AG08395 (cell line): Measurements from ENCODE around the gene PDE4DIP.
"Not testable (repeated sequence)": the region's sequence is repeated elsewhere in the genome, so short reads cannot be mapped to it uniquely, and the experiment has no call there.

Source experiments
- DNase-seq: peaks from one replicate; pipeline ENCODE4 v3.0.0; 2012; ENCODE audit warnings: mixed read lengths, low spot score

The PDE4DIP gene

DNA sequence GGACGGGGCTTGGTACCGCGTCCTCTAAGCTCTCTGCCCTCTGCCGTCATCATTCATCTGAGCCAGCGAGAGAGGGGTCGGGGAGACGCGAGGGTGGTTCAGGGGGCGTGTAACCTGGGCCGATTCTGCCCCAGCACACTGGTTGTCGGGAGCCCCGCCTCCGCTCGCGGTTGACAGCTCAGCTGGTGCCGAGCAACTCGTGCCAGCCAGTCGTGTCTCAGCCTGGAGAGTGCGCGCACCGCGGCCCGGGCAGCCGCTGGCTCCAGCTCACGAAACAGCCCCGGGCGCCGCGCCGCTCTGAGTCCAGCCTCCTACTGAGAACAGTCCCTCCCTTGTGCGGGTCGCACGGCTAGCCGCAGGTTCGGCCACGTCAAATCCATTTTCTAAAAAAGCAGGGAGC lies at the start of gene PDE4DIP:
TSS of gene PDE4DIP (plus strand) at position 209 of the 400 bp plus-strand sequence. CDS start 347 bp downstream, outside the sequence.
- not testable (repeated sequence) for DNase-seq

DNA sequence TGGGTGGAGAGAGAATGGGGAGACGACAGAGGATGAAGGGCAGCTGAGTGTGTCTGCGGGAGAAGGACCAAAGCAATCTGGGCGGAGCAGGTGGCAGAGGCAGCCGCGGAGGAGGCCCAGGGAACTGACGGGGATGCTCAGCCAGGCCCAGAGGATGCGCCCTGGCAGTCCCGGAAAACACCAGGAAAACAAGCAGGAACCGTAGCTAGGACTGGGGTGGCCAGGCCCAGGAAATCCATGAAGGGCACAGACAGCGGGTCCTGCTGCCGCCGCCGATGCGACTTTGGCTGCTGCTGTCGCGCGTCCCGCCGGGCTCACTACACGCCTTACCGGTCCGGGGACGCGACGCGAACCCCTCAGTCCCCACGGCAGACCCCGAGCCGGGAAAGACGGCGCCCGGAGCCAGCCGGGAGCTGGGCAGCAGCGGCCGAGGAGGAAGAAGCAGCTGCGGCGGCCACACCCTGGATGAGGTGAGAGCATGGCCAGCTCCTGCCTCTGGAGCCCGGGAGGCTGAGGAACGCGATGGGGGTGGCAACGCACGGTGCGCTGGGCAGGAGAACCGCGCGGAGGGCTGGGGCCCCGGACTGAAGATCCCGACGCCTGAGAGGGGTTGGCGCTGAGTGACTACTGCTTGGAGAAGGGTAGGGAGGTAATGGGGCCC lies 35.8 kb upstream of the PDE4DIP start:
- not testable (repeated sequence) for DNase-seq

DNA sequence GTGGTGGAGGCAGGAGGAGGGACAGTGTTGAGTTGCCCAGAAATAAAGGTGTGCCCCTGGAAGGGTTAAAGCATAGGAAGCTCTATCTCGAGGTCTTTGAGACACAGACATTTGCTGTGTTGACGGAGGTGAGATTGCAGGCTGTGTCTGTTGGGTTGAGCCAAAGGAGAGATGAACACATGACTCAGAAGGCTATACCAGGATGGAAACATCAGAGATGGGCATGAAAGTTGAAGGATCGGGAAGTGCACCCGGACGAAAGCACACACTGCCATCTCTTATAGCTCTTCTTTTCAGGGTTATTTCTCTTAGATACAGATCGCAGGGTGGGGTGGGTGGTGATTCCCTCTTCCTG lies 35.3 kb upstream of the PDE4DIP start:
- not testable (repeated sequence) for DNase-seq

DNA sequence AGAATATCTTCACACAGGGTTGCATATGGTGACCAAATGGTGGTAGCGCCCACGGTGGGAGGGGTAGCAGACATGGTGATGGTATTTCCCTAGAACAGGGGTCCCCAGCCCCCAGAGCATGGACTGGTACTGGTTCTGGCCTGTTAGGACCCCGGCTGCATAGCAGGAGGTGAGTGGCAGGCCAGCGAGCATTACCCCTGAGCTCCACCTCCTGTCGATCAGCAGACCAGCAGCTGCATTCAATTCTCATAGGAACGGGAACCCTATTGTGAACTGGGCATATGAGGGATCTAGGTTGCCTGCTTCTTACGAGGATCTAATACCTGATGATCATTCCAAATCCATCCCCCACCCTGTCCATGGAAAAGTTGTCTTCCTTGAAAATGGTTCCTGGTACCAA lies 22.0 kb upstream of the PDE4DIP start:
- DNase-seq, result not testable (repeated sequence)

DNA sequence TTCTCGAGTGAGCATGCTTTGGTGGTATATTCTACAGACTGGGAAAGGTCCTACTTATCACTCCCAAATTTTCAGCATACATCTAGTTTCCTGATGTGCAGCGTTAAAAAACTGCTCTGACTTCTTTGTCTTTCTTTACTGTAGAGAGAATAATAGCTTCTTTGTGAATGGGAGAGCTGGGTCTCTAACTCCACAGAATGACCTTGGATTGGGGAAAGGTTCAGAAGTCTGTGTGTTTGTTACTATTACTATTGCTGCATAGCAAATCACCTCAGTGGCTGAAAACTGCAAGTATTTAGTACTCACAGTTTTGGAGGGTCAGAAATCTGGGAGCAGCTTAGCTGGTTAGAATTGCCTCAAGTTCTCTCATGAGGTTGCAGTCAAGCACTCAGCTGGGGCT lies 20.4 kb upstream of the PDE4DIP start:
- DNase-seq, result not testable (repeated sequence)

DNA sequence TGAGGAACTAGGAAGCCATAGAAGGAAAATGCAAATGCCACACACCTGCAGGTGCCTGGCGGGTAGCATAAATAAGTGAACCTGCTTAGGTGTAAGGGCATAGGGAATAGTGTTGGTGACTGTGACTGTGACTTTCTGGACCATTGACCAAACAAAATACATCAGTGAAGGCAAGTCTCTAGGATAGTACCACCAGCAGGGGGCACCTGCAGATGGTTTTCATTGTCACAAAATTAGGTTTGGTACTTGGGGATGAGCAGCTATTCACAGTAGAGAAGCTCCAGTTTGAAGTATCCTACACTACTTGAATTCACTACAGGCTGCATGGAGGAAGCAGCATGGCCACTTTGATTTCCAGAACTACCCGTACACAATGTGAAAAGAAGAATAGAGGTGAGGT lies 19.2 kb upstream of the PDE4DIP start:
- not testable (repeated sequence) for DNase-seq

DNA sequence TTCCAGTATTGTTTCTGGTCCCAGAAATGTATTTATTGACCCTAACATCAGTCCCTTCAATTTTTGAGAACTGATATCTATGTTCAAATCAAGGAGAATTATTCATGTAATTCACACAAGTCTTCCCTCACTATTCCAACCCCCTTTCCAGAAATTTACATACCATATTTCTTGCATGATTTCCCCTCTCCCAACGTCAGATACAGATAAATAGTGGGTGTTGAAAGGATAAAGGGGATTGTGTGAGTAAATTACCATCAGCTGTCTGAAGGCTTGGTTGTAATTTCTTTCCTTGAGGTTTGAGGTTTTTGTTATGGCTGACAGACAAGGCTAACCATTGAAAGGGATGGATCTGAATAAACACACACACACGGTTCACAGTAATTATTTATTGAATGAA lies 15.7 kb upstream of the PDE4DIP start:
- DNase-seq, result not testable (repeated sequence)

DNA sequence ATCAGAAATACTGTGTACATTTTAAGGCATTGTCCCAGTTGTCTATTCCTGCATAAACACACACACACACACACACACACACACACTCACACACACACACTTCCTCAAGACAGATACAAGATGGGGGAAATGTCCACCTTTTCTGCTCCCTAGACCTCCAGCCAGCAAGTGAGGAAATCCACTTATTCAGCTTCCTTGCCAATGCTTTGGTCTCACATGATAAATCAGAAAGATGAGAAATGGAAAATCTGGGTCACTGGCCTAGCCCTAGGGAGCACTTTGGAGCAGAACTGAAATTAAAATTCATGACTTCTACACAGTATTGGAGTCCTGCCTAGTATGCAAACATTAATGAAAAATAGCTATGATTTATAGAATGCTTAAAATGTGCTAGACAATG lies 15.3 kb upstream of the PDE4DIP start:
- DNase-seq, result not testable (repeated sequence)

DNA sequence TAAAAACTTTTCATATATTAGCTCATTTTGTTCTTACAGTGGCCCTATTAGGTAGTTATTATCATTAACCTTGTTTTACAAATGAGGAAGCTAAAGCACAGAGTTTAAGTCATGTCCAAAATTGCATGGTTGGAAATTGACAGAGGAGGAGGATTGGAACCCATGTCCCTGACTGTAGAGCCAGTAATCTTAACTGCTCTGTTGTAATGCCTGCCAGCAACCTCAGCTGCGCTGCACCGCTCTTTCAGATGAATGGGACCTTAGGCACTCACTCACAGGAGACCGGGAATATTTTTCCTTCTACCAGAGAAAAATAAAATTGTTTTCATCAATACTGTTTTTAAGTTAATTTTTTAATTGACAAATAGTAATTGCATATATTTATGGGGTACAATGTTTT lies 14.9 kb upstream of the PDE4DIP start:
- DNase-seq, result not testable (repeated sequence)

DNA sequence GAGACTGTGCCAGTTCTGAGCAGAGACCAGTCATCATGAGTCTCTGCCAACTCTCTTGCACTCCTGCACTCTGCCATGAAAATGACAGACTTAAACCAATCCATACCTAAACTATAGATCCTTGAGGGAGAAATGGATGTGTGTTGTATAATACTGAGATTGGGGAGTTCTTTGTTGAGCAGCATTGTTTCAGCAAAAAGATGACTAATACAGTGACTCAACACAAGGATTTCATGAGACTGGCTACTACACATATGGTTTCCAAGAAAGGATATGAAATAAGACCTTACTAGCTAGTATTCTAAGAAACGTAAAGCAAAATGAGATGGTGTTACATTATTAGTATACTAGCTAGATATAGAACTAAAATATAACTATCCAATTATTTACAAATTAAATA lies 3.0 kb upstream of the PDE4DIP start:
- not testable (repeated sequence) for DNase-seq

DNA sequence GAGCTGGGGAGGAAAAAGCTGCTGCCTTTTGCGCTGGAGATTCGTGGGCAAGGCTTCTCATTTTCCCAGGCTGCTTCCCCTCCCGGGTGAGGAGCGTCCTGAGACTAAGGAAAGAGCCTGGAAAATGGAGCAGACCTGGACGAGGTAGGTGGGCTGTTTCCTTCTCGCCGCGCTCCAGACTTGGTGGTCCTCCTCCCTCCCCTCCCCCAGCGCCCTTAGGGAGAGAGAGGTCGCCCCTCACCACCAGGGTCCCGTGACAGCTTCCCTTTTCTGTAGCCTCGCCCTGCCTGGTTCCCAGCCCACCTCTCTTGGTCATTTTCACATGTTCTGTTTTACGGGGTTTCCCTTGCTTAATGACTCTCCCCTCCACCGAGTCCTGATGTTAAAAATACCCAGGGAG lies 423 bp downstream of the PDE4DIP start:
- DNase-seq, result not testable (repeated sequence)

DNA sequence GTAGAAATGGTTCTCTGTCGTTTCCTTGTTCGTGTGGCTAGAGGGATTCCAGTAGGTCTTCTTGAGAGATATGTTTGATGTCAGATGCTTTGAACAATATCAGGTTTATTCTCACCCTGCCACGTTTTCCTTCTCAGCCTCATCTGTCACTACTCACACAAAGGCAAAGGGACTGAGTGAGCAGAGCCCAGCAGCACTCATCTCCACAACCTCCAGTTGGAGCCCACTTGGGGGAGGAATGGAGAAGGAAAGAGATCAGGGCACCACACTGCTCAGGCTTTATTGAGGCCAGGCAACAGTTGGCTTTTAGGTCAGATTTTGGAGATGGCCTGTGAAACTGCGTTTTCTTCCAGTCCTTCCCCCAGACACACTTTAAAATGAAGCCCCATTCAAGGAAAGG lies 840 bp downstream of the PDE4DIP start:
- not testable (repeated sequence) for DNase-seq

DNA sequence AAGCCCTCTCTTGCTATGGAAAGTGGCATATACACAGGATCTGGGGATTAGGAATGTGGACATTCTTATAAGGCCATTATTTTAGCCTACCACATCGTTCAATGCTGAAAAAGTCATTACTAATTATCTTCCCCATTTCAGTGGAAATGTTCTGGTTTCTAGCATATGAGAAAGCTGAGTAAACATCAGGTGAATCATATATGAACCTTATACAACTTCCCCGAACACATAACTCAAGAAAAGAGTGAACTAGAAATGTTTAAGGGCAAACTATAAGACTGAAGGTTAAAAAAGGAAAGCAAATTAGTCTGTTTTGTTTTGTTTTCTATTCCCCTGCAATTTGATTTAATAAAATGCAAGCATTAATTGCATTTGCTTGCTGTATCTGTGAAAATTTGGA lies 6.1 kb downstream of the PDE4DIP start:
- not testable (repeated sequence) for DNase-seq

DNA sequence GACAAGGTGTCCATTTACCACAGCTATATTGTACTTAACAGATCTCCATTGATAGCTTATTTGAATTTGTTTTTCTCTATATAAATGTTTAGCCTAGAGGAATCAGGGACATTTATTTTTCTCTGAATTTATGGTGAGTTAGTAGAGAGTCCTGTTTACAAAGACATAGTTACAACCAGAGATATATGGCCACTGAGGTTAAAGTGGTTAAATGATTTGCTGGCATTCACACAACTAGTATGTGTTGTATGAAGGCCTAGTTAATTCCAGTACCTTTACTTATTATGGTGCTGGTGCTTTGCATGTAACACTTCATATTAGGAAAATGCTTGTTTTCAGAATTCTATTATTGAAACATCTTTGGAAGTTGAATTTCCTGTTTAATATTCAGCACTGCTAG lies 6.6 kb downstream of the PDE4DIP start:
- not testable (repeated sequence) for DNase-seq

DNA sequence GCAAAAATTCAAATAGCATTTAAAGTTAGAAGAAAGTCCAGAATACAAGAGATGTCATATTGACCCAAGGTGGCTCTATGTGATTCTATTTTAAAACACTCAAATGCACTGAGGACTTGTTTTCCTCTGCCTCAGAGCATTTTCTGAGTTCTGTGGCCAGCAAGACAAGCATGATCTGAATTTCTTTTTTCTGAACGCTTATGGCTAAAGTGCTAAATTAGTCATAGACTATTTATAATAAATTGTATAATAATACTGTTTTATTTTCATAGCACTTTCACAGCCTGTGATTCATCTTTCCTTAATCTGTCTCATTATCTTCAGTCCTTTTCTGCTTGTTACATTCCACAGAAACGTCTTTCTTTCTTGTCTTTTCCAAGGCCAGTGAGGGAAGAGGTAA lies 7.5 kb downstream of the PDE4DIP start:
- not testable (repeated sequence) for DNase-seq

DNA sequence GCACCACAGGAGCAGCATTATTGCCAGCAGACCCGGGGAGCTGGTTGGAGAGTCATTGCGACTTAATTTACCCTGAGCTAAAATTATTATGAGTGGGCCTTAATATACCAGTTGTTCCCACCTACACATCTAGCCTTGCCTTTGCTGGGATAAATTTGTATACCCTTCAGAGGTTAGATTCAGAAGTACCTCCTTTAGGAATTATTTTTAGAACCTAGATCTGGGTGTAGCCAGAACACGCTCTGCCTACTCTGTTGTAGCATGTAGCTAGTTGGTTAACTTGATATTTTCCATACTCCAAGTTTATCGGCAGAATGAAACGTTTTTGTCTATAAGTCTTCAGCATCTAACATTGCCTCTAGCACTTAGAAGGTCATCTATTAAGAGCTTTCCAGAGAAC lies 9.1 kb downstream of the PDE4DIP start:
- not testable (repeated sequence) for DNase-seq

DNA sequence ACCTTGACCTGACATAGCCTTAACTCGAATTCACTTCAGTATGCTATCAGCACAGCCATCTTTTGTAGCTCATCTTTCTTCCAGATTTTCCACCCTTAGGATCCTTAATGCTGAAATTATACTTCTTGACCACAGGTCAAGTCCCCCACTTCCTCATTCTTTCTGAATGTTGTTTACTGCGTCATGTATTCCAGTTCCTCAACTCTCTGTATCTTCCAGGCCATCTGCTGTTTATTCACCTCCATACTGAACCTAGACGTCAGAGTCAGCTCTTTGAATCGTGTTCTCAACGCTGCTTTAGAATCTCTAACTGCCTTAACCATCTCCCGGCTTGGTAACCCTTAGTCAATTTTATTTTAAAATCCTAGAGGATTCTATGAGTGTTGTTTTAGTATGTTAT lies 9.8 kb downstream of the PDE4DIP start:
- DNase-seq, result not testable (repeated sequence)

DNA sequence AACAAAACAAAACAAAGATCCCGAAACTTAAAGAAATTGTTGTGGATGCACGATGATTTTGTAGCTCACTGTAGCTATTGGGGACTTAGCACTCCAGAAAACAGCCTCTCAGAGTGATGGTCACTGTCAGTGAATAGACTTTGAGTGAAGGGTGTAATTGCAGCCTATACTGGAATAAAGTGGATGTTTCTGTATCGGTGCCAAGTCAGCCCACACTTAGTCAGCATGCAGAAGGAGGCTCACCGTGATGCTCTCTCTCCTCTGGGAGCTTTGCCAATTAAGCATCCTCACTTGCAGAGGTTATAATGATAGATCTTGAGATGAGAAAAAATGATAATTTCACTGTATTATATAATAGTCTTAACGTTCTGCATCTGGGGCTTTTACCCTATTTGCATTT lies 11.1 kb downstream of the PDE4DIP start:
- not testable (repeated sequence) for DNase-seq

DNA sequence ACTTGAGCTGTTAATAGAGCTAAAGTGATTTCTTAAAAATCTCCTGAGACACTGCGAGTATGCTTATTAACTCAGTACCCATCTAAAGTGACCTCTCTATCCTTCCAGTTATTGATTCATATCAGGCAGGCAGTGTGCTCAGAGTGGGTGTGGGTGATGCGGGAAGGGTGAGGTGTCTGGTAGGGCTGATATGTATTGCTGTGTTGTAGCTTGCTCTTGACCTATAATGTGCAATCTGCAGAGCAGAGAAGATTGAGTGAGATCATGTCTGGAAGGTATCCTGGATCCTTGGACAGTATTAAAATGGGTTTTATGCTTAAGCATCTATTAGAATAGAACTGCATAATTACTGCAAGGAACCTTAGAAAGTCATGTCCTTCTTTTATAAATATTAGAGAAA lies 15.8 kb downstream of the PDE4DIP start:
- not testable (repeated sequence) for DNase-seq

DNA sequence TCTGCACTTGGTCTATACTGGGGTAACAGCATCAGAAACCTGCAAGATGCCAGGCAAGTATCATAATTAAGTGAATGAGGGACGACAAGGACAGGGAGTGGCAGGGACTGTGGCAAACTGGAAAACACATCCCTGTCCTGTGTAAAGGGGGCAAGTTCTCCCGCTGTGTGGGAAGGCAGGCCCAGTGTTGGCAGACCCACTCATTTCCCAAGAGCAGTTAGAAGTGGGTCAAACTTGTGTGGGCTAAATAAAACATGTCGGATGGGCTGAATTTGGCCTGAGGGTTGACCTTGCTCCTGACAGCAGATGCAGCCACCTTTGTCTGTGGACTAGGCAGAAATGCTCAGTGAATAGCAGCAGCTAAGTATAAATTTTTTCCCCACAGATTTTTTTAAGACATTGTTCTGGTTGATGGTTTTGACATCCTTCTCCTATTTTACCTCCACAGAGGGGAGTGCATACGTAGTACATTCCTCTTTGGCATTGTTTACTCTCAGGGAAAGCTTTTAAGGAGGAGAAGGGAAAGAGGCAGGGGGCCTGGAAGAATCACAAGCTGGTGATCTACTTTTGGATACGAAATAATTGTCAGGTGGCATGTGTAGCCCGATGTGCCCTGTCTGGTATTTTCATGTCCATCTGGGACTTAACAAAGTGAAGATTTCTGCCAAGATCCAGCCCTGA lies 16.5 kb downstream of the PDE4DIP start:
- DNase-seq, result not testable (repeated sequence)

DNA sequence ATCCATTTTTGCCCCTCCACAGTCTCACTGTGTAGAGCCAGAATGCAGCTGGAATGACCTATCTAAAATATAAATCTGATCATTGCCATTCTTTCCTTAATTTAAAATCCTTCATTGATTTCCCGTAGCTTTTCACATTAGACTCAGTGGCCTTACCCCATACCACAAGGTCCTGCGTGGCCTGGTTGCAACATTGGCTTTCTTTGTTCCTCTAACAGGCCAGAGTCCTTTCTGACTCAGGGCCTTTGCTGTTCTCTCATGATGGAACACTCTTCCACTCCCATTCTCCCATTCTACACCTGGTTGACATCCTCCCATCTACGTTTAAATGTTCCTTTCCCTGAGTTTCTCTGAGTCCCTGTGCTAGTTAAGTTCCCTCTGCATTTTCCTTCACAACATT lies 18.4 kb downstream of the PDE4DIP start:
- not testable (repeated sequence) for DNase-seq

DNA sequence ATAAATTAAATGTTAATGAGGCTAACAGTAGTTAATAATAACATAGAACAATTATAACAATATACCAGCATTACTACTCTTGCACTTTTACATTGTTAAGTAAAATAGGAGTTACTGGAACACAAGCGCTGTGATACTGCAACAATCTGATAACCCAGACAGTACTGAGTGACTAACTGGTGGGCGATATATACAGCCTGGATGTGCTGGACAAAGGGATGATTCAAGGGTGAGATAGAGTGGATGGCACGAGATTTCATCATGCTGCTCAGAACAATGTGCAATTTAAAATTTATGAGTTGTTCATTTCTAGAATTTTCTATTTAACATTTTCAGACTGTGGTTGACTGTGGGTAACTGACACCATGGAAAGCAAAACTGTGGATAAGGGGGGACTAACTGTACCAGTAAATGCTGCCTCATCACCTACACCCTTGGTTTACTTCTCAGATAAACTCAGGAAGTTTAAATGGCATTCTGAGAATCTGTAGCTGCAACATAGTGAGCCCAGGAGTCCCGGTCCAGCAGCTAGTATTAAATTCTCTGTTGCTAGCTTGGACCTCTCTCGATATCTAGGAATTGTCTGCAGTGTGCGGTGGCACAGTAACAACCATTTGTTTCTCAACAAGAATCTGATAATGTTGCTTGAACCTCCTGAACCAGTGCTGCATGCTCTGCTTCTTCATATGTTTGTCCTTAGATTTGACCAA lies 24.9 kb downstream of the PDE4DIP start:
- not testable (repeated sequence) for DNase-seq

DNA sequence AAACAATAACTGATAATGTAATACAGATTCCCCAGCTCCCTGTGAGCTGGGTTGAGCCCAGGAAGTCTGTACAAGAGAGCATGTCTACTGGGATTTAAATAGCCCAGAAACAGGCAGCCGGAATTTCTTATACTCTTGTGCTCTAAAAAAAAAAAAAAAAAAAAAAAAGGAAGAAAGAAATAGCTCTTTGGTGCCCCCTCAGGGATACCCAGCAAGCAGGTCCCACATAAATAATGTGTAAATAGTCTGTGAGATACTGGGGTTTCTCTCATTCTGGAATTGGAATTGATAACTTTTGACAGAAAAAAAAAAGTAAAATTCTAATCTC lies 25.4 kb downstream of the PDE4DIP start:
- DNase-seq, result not testable (repeated sequence)
